GM19397 (cell line): ENCODE measurements around the gene PACSIN3.

Experiments used
- ATAC-seq: cut with Tn5 transposase; IDR thresholded peaks from one replicate; pipeline ENCODE4 v1.9.1; 2021; ENCODE audit warnings: mild to moderate bottlenecking, moderate library complexity; ENCODE audit not compliant: unreplicated experiment

PACSIN3 gene

DNA sequence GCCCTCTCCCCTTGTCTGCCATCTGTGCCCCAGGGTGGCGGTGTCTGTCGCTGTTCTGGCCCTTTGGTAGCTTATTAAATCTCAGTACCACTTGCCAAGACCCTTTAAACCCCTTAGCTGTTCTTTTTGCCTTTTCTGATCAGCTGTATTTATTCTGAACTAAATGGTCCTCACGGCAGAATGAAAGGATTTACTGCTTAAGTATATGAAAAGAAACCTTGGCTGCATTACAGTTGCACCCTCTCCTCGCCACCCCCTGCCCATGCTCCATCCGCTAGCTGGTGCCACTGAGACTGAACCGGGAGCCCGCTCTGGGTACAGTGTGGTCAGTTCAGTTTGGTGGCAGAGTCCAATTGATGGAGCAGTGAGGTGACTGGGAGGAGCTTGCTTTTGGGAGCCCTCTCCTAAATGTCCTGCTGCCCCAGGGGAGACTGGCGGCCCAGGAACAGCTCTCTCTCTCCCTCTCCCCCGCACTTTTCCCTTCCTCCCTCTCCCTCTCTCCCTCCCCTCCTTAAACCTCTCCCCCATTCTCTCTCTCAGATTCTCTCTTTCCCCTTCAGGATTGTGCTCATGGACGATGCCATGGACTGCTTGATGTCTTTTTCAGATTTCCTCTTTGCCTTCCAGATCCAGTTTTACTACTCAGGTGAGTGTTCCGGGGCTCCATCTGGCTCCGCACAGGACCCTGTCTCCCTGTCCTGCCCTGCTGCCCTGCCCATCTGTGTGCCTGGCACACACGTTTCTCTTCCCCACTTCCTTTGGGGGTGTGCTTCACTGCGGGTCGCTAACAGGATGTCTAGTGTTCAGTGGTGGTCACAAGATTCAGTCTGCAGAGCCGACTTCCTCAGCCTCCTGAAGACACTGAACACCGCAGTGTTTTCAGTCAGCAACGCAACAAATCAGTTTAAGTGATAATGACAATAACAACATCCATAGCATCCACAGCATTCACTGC lies 31.3 kb downstream of the PACSIN3 start:
- no peak for ATAC-seq

DNA sequence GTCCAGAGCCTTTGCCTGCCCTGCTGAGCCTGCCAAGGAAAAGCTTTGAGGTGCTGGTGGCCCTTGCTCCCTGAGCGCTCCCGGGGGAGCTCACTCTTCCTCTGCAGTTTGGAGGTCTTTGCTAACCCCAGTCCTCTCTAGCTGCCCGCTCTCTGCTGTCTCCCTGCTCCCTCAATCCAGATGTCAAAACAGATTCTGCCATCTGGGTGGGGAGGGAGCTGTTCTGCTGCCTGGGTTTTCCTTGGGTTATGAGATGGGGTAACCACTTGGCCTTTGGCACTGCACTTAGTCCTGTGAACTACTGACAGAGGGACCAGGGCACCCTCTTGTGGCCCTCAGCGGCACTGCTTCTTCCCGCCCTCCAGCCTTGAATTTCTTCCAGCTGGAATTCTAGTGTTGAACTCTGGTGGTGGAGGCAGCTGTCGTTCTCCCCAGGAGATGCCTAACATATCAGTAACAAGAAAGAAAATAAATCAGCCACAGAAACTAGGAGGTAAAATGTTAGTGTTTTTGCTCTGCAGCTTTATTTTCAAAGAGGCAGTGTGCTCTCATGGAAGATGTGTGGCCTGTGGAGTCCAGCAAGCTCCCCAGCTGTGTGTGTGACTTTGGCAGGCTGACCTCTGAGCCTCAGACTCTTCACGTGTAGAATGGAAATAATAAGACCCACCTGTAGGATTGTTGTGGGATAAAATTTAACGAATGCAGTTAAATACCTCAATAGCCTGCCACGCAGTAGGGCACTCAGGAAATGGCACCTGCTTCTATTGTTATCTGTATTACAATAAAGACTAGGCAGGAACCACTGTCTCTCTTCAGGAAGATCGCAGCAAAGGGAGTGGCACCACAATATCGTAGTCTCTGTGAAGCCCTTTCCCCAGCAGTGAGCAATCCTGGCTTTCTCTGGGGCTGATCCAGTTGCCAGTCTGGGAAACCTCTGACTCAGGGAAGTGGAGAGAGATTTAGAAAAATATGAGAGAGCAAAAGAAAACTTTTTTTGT lies 33.0 kb downstream of the PACSIN3 start:
- no peak for ATAC-seq

DNA sequence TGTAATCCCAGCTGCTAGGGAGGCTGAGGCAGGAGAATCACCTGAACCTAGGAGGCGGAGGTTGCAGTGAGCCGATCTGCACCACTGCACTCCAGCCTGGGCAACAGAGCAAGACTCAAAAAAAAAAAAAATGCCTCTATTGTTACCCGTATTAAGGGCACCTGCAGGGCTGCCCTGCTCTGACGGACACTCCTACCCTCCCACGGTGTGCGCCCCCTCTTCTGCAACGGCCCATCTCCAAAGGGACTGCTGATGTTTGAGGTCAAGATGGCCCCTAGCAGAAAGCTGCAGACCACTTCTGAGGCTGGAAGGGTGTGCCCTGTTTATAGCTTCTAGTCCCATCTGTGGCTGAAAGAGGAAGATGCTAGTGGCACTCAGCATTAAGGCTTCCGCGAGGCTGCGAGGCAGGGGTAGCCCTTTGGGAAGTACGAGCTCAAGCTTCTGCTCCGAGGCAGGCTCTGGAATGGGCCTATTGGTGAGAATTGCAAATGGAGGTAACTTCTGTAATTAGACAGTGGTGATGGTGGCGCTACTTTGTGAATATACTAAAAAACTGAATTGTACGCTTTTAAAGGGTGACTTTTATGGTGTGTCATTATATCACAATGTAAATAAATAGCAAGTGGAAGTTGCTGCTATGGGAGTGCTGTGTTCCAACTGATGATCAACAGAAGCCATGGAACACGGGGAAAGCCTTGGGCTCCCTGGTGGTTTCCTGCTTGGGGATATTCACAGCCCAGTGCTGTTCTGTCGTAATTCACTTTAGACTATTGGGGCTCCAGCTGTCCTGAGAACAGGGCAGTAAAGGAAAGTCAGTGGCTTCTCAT lies 33.9 kb downstream of the PACSIN3 start:
- no peak for ATAC-seq

- no peak for ATAC-seq
Observed at GRCh38 chr11:47149782-47150181, 36.5 kb downstream of the PACSIN3 start.

DNA sequence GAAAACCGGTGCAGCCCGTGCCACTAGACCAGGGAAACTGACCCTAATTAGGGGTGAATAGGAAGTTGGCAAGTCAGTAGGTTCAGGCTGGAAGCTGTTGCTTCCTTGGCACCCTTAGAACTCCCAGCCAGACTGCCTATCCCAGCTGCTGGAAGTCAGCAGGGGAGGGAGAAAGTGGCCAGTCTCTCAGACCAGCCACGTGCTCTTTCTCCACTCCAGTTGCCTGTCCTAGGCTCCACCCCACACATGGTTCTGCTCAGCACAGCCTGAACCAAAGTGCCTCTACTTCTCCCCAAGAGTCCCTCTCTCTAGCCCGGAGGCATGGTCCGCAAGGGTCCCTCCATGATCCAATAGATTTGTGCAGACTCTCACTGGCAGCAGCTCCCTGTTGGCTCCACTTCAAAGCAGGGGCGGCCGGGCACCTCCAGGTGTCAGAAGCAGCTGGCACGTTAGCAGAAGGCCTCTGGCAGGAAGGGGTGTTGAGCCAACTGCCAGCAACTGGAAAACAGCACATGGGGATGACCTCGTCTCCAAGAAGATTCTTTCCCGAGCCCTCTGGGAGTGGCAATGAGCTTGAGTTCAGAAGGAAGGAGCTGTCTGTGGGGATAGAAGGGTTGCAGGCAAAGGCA lies 37.2 kb downstream of the PACSIN3 start:
- no peak for ATAC-seq

- no peak for ATAC-seq
Observed at GRCh38 chr11:47148270-47148669, 38.0 kb downstream of the PACSIN3 start.

- ATAC-seq: no peak
Observed at GRCh38 chr11:47147681-47148080, 38.6 kb downstream of the PACSIN3 start.

GRCh38 chr11:47147250-47147649 lies 39.0 kb downstream of the PACSIN3 start:
- ATAC-seq: no peak

GRCh38 chr11:47144541-47144940 lies 41.7 kb downstream of the PACSIN3 start:
- no peak for ATAC-seq

GRCh38 chr11:47143322-47143721 lies 42.9 kb downstream of the PACSIN3 start:
- no peak for ATAC-seq

- ATAC-seq: no peak
Observed at GRCh38 chr11:47139878-47140277, 46.4 kb downstream of the PACSIN3 start.

- no peak for ATAC-seq
Observed at GRCh38 chr11:47137476-47137875, 48.8 kb downstream of the PACSIN3 start.

DNA sequence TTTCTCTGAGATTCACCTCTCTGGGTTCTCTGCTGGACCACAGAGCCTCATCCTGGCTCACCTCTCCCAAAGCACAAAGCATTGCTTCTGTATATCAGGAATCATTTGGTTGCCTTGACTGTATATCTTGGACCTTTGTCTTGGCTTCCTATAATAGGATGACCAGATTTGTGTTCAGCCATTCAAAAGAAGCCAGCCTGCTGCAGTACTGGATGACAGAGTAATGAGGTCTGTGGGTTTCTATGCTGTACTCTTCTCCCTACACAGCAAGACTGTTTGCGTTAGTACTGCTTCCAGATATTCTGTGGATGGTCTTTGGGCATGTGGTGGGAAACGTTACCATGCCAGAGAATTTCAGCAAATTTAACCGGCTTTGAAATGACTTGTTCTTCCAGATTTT lies 49.3 kb downstream of the PACSIN3 start:
- no peak for ATAC-seq

DNA sequence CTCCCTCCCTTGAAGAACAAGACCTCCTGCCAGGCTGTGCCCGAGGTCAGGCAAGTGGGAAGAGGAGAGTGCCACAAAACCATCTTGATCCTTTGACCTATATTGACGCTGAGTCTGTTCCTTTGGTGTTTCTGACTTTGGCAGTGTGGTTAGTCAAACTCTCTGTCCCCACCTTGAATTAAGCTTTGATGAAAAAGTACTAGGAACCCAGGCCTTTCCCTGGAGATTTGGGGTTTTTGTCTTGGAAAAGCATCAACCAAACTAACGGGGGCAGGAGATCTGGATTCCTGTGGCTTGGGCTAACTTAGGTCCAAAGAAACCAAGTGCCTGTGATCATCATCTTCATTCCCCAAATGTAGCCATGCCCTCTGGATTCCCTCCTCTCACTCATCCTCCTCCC lies 49.9 kb downstream of the PACSIN3 start:
- ATAC-seq: no peak

GRCh38 chr11:47132981-47133380 lies 53.3 kb downstream of the PACSIN3 start:
- no peak for ATAC-seq

DNA sequence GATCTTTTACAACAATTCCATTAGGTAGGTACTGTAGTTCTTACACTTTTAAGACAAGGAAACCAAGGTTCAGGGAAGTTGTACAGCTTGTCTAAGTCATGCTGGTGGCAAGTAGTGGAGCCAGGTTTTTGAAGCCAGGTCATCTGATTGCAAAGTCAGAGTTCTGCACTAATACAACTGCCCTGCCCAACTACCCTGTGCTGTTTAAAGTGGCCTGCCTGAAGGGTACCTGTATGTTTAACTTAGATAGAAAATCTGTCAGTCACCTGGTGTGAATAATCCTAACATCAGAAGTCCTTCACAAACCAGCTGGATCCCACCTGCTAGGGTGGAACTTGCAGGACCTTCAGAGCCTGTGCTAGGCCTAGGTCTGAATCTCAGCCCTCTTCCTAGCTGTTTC lies 53.7 kb downstream of the PACSIN3 start:
- no peak for ATAC-seq

- ATAC-seq: no peak
Observed at GRCh38 chr11:47131136-47131535, 55.1 kb downstream of the PACSIN3 start.

DNA sequence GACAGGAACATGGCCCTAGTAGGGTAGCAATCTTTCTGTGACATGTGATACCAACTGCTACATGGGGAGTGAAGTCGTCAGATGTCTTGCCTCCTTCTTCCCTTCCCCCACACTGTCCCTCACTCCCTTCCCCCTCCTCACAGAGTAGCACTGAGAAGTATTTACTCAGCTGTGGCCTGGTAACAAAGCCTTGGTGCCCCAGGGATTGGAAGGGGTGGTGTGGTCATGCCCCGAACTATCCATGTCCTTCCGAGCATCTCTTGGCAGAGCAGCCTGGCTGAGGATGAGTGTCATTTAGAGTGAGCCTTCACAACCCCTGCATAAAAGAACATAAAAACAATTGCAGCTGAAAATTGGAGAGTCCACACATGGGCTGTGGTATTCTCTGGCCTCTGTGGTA lies 55.7 kb downstream of the PACSIN3 start:
- ATAC-seq: no peak
